HEK293 (cell line): ENCODE measurements around the gene RPN1.
A peak's percentile ranks its signal among the peaks of the same experiment; 100 is the strongest.

Experiments
- CTCF ChIA-PET: fragments of 350-600 bp; formaldehyde crosslinking; extraction: SDS; loops from one replicate; lab custom pipeline; 2021; ENCODE audit warnings: antibody characterized with exemption; lab: Yijun Ruan, JAX
- POLR2A ChIA-PET: fragments of 300-600 bp; formaldehyde crosslinking; extraction: SDS; loops from one replicate; lab custom pipeline; 2020; ENCODE audit warnings: antibody characterized with exemption, inconsistent platforms; lab: Yijun Ruan, JAX
- H3K27ac ChIP-seq: fragments of 200-500 bp; sonication (Bioruptor generic); 2 replicates; pipeline ENCODE4 v1.5.1; 2014; ENCODE audit warnings: low read depth, low read length, control low read depth, inconsistent platforms; ENCODE audit errors: extremely low read depth
- H3K36me3 ChIP-seq, 2 experiments: fragments of 200-500 bp in 1 of 2; sonication (Bioruptor generic) in 1 of 2; 1 replicate in 1 of 2; 2 replicates in 1 of 2; pipeline ENCODE4 v1.5.1; 2014 to 2017; ENCODE audit warnings: inconsistent platforms in 2 of 2, low read length in 2 of 2; ENCODE audit not compliant: control insufficient read depth in 2 of 2, insufficient read depth in 1 of 2
- H3K4me1 ChIP-seq: fragments of 200-500 bp; sonication (Bioruptor generic); 2 replicates; pipeline ENCODE4 v1.5.1; 2014; ENCODE audit warnings: mild to moderate bottlenecking, low read length, inconsistent platforms; ENCODE audit not compliant: control insufficient read depth, insufficient read depth
- H3K4me3 ChIP-seq: 2 replicates; pipeline ENCODE4 v1.5.1; 2011; ENCODE audit warnings: low read depth, mild to moderate bottlenecking, control low read depth, low read length, moderate library complexity
- H3K9me3 ChIP-seq: fragments of 200-500 bp; sonication (Bioruptor generic); 2 replicates; pipeline ENCODE4 v1.5.1; 2014; ENCODE audit warnings: low read depth, low read length, inconsistent platforms; ENCODE audit not compliant: control insufficient read depth, insufficient read depth
- KLF7 ChIP-seq: fragments of 450-650 bp; formaldehyde crosslinking; IDR thresholded peaks from 2 replicates; pipeline ENCODE4 v1.5.1; 2016; ENCODE audit warnings: missing biosample characterization, missing genetic modification characterization, borderline replicate concordance
- OSR2 ChIP-seq: fragments of 450-650 bp; formaldehyde crosslinking; IDR thresholded peaks from 2 replicates; pipeline ENCODE4 v1.5.1; 2016; ENCODE audit warnings: missing biosample characterization, missing genetic modification characterization
- WT1 ChIP-seq: fragments of 450-650 bp; formaldehyde crosslinking; IDR thresholded peaks from 2 replicates; pipeline ENCODE4 v1.5.1; 2016; ENCODE audit warnings: missing biosample characterization, missing genetic modification characterization
- ZBTB17 ChIP-seq: fragments of 450-650 bp; formaldehyde crosslinking; IDR thresholded peaks from 2 replicates; pipeline ENCODE4 v1.5.1; 2016; ENCODE audit warnings: missing biosample characterization, missing genetic modification characterization
- ZBTB48 ChIP-seq: fragments of 450-650 bp; formaldehyde crosslinking; IDR thresholded peaks from 2 replicates; pipeline ENCODE4 v1.5.1; 2016; ENCODE audit warnings: missing biosample characterization, missing genetic modification characterization
- ZFHX2 ChIP-seq: fragments of 450-650 bp; formaldehyde crosslinking; conservative IDR thresholded peaks from 2 replicates; pipeline ENCODE4 v1.5.1; 2016; ENCODE audit warnings: missing biosample characterization, missing genetic modification characterization
- ZFP37 ChIP-seq: fragments of 450-650 bp; formaldehyde crosslinking; IDR thresholded peaks from 2 replicates; pipeline ENCODE4 v1.5.1; 2016; ENCODE audit warnings: missing biosample characterization, missing genetic modification characterization
- ZIC2 ChIP-seq: fragments of 450-650 bp; formaldehyde crosslinking; IDR thresholded peaks from 2 replicates; pipeline ENCODE4 v1.5.1; 2016; ENCODE audit warnings: missing biosample characterization, missing genetic modification characterization
- ZNF133 ChIP-seq: fragments of 450-650 bp; formaldehyde crosslinking; IDR thresholded peaks from 2 replicates; pipeline ENCODE4 v1.5.1; 2016; ENCODE audit warnings: missing biosample characterization, missing genetic modification characterization
- ZNF157 ChIP-seq: fragments of 450-650 bp; formaldehyde crosslinking; IDR thresholded peaks from 2 replicates; pipeline ENCODE4 v1.5.1; 2016; ENCODE audit warnings: missing biosample characterization, missing genetic modification characterization
- ZNF2 ChIP-seq: fragments of 450-650 bp; formaldehyde crosslinking; IDR thresholded peaks from 2 replicates; pipeline ENCODE4 v1.5.1; 2016; ENCODE audit warnings: missing biosample characterization, missing genetic modification characterization
- ZNF211 ChIP-seq: fragments of 450-650 bp; formaldehyde crosslinking; IDR thresholded peaks from 2 replicates; pipeline ENCODE4 v1.5.1; 2016; ENCODE audit warnings: low read depth, missing biosample characterization, missing genetic modification characterization
- ZNF223 ChIP-seq: fragments of 450-650 bp; formaldehyde crosslinking; IDR thresholded peaks from 2 replicates; pipeline ENCODE4 v1.5.1; 2016; ENCODE audit warnings: missing biosample characterization, missing genetic modification characterization
- ZNF24 ChIP-seq: fragments of 450-650 bp; formaldehyde crosslinking; IDR thresholded peaks from 2 replicates; pipeline ENCODE4 v1.5.1; 2016; ENCODE audit warnings: missing biosample characterization, missing genetic modification characterization
- ZNF280D ChIP-seq: fragments of 450-650 bp; formaldehyde crosslinking; IDR thresholded peaks from 2 replicates; pipeline ENCODE4 v1.5.1; 2016; ENCODE audit warnings: missing biosample characterization, missing genetic modification characterization
- ZNF335 ChIP-seq: fragments of 450-650 bp; formaldehyde crosslinking; conservative IDR thresholded peaks from 2 replicates; pipeline ENCODE4 v1.5.1; 2016; ENCODE audit warnings: missing biosample characterization, missing genetic modification characterization
- ZNF501 ChIP-seq: fragments of 450-650 bp; formaldehyde crosslinking; IDR thresholded peaks from 2 replicates; pipeline ENCODE4 v1.5.1; 2016; ENCODE audit warnings: missing biosample characterization, missing genetic modification characterization
- ZNF600 ChIP-seq: fragments of 450-650 bp; formaldehyde crosslinking; IDR thresholded peaks from 2 replicates; pipeline ENCODE4 v1.5.1; 2016; ENCODE audit warnings: missing biosample characterization, missing genetic modification characterization
- ZNF626 ChIP-seq: fragments of 450-650 bp; sonication (Bioruptor Pico); formaldehyde crosslinking; IDR thresholded peaks from 2 replicates; pipeline ENCODE4 v1.5.1; 2018; ENCODE audit warnings: missing biosample characterization, missing genetic modification characterization, inconsistent platforms
- TF ChIP-seq, protein P1 (sequence below): fragments of 450-650 bp; formaldehyde crosslinking; IDR thresholded peaks from 2 replicates; pipeline ENCODE4 v1.5.1; 2016; ENCODE audit warnings: missing biosample characterization, missing genetic modification characterization
- TF ChIP-seq, protein P2 (sequence below): fragments of 450-650 bp; formaldehyde crosslinking; conservative IDR thresholded peaks from 2 replicates; pipeline ENCODE4 v1.5.1; 2016; ENCODE audit warnings: low read depth, missing biosample characterization, missing genetic modification characterization
- TF ChIP-seq, protein P3 (sequence below): fragments of 450-650 bp; formaldehyde crosslinking; IDR thresholded peaks from 2 replicates; pipeline ENCODE4 v1.5.1; 2016; ENCODE audit warnings: missing biosample characterization, missing genetic modification characterization
- TF ChIP-seq, protein P4 (sequence below): fragments of 450-650 bp; formaldehyde crosslinking; IDR thresholded peaks from 2 replicates; pipeline ENCODE4 v1.5.1; 2016; ENCODE audit warnings: missing biosample characterization, missing genetic modification characterization
- TF ChIP-seq, protein P5 (sequence below): fragments of 450-650 bp; formaldehyde crosslinking; IDR thresholded peaks from 2 replicates; pipeline ENCODE4 v1.5.1; 2016; ENCODE audit warnings: missing biosample characterization, missing genetic modification characterization, low read depth

The RPN1 gene

DNA sequence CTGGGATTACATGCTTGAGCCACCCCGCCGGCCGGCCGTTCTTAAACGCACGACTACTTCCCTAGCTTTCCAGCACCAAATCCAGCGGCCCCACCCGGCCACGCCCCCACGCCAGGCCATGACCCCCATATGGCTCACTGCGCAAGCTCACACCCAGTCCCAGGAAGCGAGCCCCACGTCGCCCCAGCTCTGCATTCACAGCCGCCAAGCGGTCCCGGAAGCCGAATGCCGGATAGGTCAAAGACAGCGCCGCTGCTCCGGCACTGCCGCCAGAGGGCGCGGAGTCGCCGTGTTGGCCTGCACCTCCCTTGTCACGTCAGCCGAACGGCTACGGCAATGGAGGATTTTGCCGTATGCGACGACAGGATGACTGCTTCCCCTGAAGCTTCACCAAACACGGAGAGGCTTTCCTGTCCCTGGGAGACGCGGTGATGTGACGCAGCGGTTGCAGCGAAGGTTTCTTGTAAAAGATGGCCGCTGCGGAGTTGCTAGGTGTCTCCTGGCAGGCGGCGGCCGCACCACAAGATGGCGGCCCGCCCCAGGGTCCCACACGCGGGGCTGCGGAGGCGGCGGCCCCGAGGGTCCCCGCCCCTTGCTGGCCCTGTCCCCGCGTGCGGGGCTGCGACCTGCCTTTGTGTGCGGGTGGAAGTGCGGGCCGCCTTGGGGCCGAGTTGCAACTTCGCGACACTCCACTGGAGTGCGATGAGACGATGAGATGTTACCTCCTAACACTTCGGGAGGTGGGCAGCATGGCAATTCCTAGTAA is 30.2 kb upstream of the RPN1 start:
- Histone ChIP-seq H3K9me3 (no peaks in the 10 kb centered on the region), H3K4me1 (no peaks in the 10 kb centered on the region), H3K4me3 (peak overlapping the region; percentile 77), H3K27ac (peak overlapping the region; percentile 61), H3K36me3 (no peaks in the 10 kb centered on the region)
- ChIA-PET POLR2A (interaction anchor here (0.6 to 1.8 kb wide), 16 partner anchors 10 to 317 kb away, joined by 3 to 9 read pairs (median 4); partner anchors contain the start of genes ACAD9, RAB7A and RPN1), CTCF (interaction anchor here (0.6 to 2.9 kb wide), 37 partner anchors 9 to 1936 kb away, joined by 3 to 48 read pairs (median 4); partner anchors contain the start of genes ACAD9 and RAB7A)
- TF ChIP-seq ZNF335 (tag by site-specific recombination): peak; percentile 100
- TF ChIP-seq ZBTB48 (tag by site-specific recombination): peak; percentile 67
- no peak for TF ChIP-seq ZNF157 (tag by site-specific recombination)
- 0 out of 2 replicates have a peak, but pooled peaks have one; percentile 7 for TF ChIP-seq OSR2
- peak; percentile 76; the same call in 1 of the 2 replicates for TF ChIP-seq KLF7 (tag by site-specific recombination)
- TF ChIP-seq, protein P1, sequence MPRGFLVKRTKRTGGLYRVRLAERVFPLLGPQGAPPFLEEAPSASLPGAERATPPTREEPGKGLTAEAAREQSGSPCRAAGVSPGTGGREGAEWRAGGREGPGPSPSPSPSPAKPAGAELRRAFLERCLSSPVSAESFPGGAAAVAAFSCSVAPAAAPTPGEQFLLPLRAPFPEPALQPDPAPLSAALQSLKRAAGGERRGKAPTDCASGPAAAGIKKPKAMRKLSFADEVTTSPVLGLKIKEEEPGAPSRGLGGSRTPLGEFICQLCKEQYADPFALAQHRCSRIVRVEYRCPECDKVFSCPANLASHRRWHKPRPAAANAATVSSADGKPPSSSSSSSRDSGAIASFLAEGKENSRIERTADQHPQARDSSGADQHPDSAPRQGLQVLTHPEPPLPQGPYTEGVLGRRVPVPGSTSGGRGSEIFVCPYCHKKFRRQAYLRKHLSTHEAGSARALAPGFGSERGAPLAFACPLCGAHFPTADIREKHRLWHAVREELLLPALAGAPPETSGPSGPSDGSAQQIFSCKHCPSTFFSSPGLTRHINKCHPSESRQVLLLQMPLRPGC (tag by site-specific recombination): peak; percentile 42; the same call in 1 of the 2 replicates
- TF ChIP-seq, protein P2, sequence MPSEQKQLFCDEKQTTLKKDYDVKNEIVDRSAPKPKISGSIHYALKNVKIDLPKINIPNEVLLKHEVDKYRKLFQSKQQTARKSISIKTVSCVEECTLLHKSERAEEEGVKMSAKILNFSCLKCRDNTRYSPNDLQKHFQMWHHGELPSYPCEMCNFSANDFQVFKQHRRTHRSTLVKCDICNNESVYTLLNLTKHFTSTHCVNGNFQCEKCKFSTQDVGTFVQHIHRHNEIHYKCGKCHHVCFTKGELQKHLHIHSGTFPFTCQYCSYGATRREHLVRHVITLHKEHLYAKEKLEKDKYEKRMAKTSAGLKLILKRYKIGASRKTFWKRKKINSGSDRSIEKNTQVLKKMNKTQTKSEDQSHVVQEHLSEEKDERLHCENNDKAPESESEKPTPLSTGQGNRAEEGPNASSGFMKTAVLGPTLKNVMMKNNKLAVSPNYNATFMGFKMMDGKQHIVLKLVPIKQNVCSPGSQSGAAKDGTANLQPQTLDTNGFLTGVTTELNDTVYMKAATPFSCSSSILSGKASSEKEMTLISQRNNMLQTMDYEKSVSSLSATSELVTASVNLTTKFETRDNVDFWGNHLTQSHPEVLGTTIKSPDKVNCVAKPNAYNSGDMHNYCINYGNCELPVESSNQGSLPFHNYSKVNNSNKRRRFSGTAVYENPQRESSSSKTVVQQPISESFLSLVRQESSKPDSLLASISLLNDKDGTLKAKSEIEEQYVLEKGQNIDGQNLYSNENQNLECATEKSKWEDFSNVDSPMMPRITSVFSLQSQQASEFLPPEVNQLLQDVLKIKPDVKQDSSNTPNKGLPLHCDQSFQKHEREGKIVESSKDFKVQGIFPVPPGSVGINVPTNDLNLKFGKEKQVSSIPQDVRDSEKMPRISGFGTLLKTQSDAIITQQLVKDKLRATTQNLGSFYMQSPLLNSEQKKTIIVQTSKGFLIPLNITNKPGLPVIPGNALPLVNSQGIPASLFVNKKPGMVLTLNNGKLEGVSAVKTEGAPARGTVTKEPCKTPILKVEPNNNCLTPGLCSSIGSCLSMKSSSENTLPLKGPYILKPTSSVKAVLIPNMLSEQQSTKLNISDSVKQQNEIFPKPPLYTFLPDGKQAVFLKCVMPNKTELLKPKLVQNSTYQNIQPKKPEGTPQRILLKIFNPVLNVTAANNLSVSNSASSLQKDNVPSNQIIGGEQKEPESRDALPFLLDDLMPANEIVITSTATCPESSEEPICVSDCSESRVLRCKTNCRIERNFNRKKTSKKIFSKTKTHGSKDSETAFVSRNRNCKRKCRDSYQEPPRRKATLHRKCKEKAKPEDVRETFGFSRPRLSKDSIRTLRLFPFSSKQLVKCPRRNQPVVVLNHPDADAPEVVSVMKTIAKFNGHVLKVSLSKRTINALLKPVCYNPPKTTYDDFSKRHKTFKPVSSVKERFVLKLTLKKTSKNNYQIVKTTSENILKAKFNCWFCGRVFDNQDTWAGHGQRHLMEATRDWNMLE (tag by site-specific recombination): 0 out of 2 replicates have a peak, but pooled peaks have one; percentile 32
- TF ChIP-seq ZIC2 (tag by site-specific recombination): 0 out of 2 replicates have a peak, but pooled peaks have one; percentile 31
- TF ChIP-seq, protein P3, sequence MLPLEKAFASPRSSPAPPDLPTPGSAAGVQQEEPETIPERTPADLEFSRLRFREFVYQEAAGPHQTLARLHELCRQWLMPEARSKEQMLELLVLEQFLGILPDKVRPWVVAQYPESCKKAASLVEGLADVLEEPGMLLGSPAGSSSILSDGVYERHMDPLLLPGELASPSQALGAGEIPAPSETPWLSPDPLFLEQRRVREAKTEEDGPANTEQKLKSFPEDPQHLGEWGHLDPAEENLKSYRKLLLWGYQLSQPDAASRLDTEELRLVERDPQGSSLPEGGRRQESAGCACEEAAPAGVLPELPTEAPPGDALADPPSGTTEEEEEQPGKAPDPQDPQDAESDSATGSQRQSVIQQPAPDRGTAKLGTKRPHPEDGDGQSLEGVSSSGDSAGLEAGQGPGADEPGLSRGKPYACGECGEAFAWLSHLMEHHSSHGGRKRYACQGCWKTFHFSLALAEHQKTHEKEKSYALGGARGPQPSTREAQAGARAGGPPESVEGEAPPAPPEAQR (tag by site-specific recombination): no peak
- peak; percentile 76 for TF ChIP-seq ZFHX2 (tag by site-specific recombination)
- peak; percentile 99 for TF ChIP-seq ZNF223
- no peak for TF ChIP-seq ZNF133
- peak; percentile 96 for TF ChIP-seq ZFP37 (tag by site-specific recombination)
- peak; percentile 93 for TF ChIP-seq ZBTB17 (tag by site-specific recombination)
- peak; percentile 99 for TF ChIP-seq ZNF2
- TF ChIP-seq ZNF280D (tag by site-specific recombination): peak; percentile 78; the same call in 1 of the 2 replicates
- TF ChIP-seq, protein P4, sequence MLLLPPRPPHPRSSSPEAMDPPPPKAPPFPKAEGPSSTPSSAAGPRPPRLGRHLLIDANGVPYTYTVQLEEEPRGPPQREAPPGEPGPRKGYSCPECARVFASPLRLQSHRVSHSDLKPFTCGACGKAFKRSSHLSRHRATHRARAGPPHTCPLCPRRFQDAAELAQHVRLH (tag by site-specific recombination): peak; percentile 88
- peak; percentile 83 for TF ChIP-seq ZNF600 (tag by site-specific recombination)
- TF ChIP-seq ZNF24 (tag by site-specific recombination): peak; percentile 84
- TF ChIP-seq WT1 (tag by site-specific recombination): no peak; the same call in 1 of the 2 replicates
- TF ChIP-seq, protein P5, sequence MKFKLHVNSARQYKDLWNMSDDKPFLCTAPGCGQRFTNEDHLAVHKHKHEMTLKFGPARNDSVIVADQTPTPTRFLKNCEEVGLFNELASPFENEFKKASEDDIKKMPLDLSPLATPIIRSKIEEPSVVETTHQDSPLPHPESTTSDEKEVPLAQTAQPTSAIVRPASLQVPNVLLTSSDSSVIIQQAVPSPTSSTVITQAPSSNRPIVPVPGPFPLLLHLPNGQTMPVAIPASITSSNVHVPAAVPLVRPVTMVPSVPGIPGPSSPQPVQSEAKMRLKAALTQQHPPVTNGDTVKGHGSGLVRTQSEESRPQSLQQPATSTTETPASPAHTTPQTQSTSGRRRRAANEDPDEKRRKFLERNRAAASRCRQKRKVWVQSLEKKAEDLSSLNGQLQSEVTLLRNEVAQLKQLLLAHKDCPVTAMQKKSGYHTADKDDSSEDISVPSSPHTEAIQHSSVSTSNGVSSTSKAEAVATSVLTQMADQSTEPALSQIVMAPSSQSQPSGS: no peak
- TF ChIP-seq ZNF211: no peak
- no peak for TF ChIP-seq ZNF626 (tag by site-specific recombination)
- TF ChIP-seq ZNF501 (tag by site-specific recombination): peak; percentile 98
